ENCODE measurements around the gene PIEZO2. TPM values are rescaled to one million over a fixed set of nuclear protein-coding genes. Genes with fewer than 3 reads are reported as not detected.

Gene PIEZO2
- total RNA-seq, 4 donors from 2014 or later: 0.18 to 3.0 (median 0.21) TPM

DNA sequence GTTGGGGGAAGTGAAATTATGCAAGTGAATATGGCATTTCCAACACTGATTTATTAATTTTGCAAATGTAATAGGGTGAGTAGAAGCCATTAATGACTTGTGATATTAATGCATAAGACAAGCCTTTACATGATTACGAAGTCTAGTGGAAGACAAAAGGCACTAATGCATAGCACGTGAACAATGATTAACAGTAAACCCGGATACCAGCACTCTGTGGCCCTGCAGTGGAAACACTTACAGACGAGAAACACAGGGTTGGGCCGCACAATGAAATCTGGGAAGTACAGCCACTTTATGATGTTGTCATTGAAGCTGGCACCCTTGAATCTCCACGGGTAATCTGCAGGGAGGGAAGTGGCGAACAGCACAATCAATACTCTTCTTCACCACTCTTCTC is 390.1 kb downstream of the PIEZO2 start:
- in situ Hi-C loops (cut with MboI; ENCODE audit: low sequenced_read_pairs in 4 of 4) (no loop called here), intact Hi-C loops (cut with DNase I; ENCODE audit: low total_unique reads) (no loop called here)
- ATAC-seq (no peak), DNase-seq (no peak)
- TF ChIP-seq POLR2A (IDR thresholded peaks at IDR 0.05): no peak
- H3K27me3 ChIP-seq: no peaks in the 10 kb centered on the region
- no peaks in the 10 kb centered on the region for H3K9me3 ChIP-seq
- H3K4me3 ChIP-seq: no peak overlapping the region
- H3K4me1 ChIP-seq: no peaks in the 10 kb centered on the region
- H3K36me3 ChIP-seq: no peaks in the 10 kb centered on the region
- no peak overlapping the region for H3K27ac ChIP-seq

DNA sequence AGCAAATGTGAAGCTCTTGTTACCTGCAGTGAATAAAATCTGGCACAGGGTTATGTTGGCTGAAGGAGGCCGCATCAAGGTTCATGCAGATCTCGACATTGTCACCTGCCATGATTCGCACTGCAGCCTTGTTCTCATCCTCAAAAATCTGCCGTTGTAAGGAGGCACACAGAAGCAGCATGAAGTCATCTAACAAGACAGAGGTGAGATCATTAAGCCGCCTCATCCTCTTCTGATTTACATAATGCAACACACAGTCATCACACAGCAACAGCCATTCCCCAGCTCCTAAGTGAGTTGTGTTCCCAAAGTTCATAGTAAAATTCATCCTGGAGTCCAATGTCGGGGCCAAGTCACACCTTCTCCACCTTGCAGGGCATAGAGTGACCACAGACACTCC is 391.4 kb downstream of the PIEZO2 start:
- Histone ChIP-seq H3K27ac (no peak overlapping the region), H3K9me3 (no peaks in the 10 kb centered on the region), H3K4me3 (no peak overlapping the region), H3K36me3 (no peaks in the 10 kb centered on the region), H3K4me1 (no peaks in the 10 kb centered on the region), H3K27me3 (no peaks in the 10 kb centered on the region)
- in situ Hi-C loops (cut with MboI; ENCODE audit: low sequenced_read_pairs in 4 of 4): no loop called here
- intact Hi-C loops (cut with DNase I; ENCODE audit: low total_unique reads): no loop called here
- DNase-seq (no peak), ATAC-seq (no peak)
- TF ChIP-seq, protein P1, sequence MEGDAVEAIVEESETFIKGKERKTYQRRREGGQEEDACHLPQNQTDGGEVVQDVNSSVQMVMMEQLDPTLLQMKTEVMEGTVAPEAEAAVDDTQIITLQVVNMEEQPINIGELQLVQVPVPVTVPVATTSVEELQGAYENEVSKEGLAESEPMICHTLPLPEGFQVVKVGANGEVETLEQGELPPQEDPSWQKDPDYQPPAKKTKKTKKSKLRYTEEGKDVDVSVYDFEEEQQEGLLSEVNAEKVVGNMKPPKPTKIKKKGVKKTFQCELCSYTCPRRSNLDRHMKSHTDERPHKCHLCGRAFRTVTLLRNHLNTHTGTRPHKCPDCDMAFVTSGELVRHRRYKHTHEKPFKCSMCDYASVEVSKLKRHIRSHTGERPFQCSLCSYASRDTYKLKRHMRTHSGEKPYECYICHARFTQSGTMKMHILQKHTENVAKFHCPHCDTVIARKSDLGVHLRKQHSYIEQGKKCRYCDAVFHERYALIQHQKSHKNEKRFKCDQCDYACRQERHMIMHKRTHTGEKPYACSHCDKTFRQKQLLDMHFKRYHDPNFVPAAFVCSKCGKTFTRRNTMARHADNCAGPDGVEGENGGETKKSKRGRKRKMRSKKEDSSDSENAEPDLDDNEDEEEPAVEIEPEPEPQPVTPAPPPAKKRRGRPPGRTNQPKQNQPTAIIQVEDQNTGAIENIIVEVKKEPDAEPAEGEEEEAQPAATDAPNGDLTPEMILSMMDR (IDR thresholded peaks at IDR 0.05 in 4 of 5, conservative IDR thresholded peaks at IDR 0.05 in 1 of 5): no peak
- no peak for TF ChIP-seq POLR2A (IDR thresholded peaks at IDR 0.05)

DNA sequence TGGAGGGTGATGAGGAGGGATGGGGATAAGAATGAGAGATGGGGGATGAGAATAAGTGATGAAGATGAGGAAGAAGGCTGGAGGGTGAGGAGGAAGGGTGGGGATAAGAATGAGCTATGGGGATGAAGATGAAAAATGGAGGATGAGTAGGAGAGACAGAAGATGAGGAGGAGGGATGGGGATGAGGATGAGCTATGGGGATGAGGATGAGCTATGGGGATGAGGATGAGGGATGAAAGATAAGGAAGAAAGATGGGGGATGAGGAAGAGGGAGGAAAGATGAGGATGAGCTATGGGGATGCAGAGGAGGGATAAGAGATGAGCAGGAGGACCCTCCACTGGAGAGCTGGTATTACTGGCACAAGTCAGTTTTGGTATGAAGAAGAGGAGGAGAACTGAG is 392.0 kb downstream of the PIEZO2 start:
- H3K36me3 ChIP-seq: no peaks in the 10 kb centered on the region
- TF ChIP-seq, protein P1 (IDR thresholded peaks at IDR 0.05 in 4 of 5, conservative IDR thresholded peaks at IDR 0.05 in 1 of 5): no peak
- no peak for TF ChIP-seq POLR2A (IDR thresholded peaks at IDR 0.05)
- H3K27me3 ChIP-seq: no peaks in the 10 kb centered on the region
- intact Hi-C loops (cut with DNase I; ENCODE audit: low total_unique reads) (no loop called here), in situ Hi-C loops (cut with MboI; ENCODE audit: low sequenced_read_pairs in 4 of 4) (no loop called here)
- H3K9me3 ChIP-seq: no peaks in the 10 kb centered on the region
- no peak overlapping the region for H3K27ac ChIP-seq
- no peaks in the 10 kb centered on the region for H3K4me1 ChIP-seq
- no peak for DNase-seq
- no peak for ATAC-seq
- no peak overlapping the region for H3K4me3 ChIP-seq

DNA sequence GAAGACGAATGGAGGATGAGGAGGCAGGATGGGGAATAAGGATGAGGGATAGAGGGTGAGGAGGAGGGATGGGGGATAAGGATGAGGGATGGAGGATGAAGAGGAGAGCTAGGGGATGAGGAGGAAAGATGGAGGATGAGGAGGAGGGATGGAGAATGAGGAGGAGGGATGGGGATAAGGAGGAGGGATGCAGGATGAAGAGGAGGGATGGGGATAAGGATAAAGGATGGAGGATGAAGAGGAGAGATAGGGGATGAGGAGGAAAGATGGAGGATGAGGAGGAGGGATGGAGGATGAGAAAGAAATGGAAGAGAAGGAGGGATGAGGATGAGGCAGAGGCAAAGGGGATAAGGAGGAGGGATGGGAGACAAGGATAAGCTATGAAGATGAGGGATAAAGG is 393.5 kb downstream of the PIEZO2 start:
- Histone ChIP-seq H3K27me3 (no peaks in the 10 kb centered on the region), H3K36me3 (no peaks in the 10 kb centered on the region), H3K27ac (no peak overlapping the region), H3K9me3 (no peaks in the 10 kb centered on the region), H3K4me3 (no peak overlapping the region), H3K4me1 (no peaks in the 10 kb centered on the region)
- DNase-seq (no peak), ATAC-seq (no peak)
- in situ Hi-C loops (cut with MboI; ENCODE audit: low sequenced_read_pairs in 4 of 4) (no loop called here), intact Hi-C loops (cut with DNase I; ENCODE audit: low total_unique reads) (no loop called here)
- no peak for TF ChIP-seq POLR2A (IDR thresholded peaks at IDR 0.05)
- TF ChIP-seq, protein P1 (IDR thresholded peaks at IDR 0.05 in 4 of 5, conservative IDR thresholded peaks at IDR 0.05 in 1 of 5): no peak

DNA sequence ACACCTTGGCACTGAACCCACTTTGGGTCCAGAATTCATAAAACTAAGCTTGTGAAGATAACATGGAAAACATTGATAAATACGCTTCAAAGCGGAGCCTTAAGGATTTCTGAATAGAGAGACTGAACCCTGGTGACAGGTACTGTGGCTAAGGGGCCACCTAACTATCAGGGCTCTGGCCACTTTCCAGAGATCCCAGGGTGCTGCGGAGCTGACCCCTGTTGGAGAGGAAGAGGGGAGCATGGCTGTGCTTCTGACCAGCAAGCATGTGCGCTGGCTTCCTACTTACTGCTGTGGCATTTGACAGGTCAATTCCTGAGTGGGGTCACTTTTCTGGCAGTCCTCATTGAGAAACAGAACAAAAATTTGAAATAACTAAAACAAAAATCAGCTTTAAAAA is 395.2 kb downstream of the PIEZO2 start:
- Histone ChIP-seq H3K4me1 (no peaks in the 10 kb centered on the region), H3K27ac (no peak overlapping the region), H3K9me3 (no peaks in the 10 kb centered on the region), H3K4me3 (no peak overlapping the region), H3K27me3 (no peaks in the 10 kb centered on the region), H3K36me3 (no peaks in the 10 kb centered on the region)
- no peak for ATAC-seq
- no peak for TF ChIP-seq POLR2A (IDR thresholded peaks at IDR 0.05)
- TF ChIP-seq, protein P1 (IDR thresholded peaks at IDR 0.05 in 4 of 5, conservative IDR thresholded peaks at IDR 0.05 in 1 of 5): no peak
- no peak for DNase-seq
- intact Hi-C loops (cut with DNase I; ENCODE audit: low total_unique reads): no loop called here
- in situ Hi-C loops (cut with MboI; ENCODE audit: low sequenced_read_pairs in 4 of 4): no loop called here
